Spleen (tissue), 11 donors: ENCODE data around the gene NR2F6. TPM values are rescaled to one million over a fixed set of nuclear protein-coding genes. Genes with fewer than 3 reads are reported as not detected.

ENCODE experiments used
- DNase-seq: peaks from one replicate; pipeline ENCODE4 v3.0.0-alpha.2; 2020
- H3K27ac ChIP-seq, 8 donors: fragments of 200-600 bp; sonication (generic) in 7 of 8; 1 replicate in 4 of 8; 2 replicates in 4 of 8; pipeline versions ENCODE4 v1.5.0 to v1.8.0; 2016 to 2021; ENCODE audit warnings: inconsistent platforms in 4 of 8, mild to moderate bottlenecking in 4 of 8, moderate library complexity in 1 of 8
- H3K27me3 ChIP-seq, 7 donors: fragments of 200-600 bp; sonication (generic) in 6 of 7; replicated peaks in 1 of 7; 1 replicate in 4 of 7; 2 replicates in 3 of 7; pipeline versions ENCODE4 v1.5.0 to v1.8.0; 2016 to 2021; ENCODE audit warnings: inconsistent platforms in 3 of 7, mild to moderate bottlenecking in 1 of 7
- H3K36me3 ChIP-seq, 6 donors: fragments of 200-600 bp; sonication (generic) in 5 of 6; 1 replicate in 4 of 6; 2 replicates in 2 of 6; pipeline versions ENCODE4 v1.5.0 to v1.8.0; 2016 to 2021; ENCODE audit warnings: inconsistent platforms in 2 of 6
- H3K4me1 ChIP-seq, 6 donors: fragments of 200-600 bp; sonication (generic) in 5 of 6; 1 replicate in 3 of 6; 2 replicates in 3 of 6; pipeline versions ENCODE4 v1.5.0 to v1.8.0; 2016 to 2021; ENCODE audit warnings: inconsistent platforms in 3 of 6
- H3K4me3 ChIP-seq, 8 donors: fragments of 200-600 bp; sonication (generic) in 7 of 8; 1 replicate in 4 of 8; 2 replicates in 4 of 8; pipeline versions ENCODE4 v1.5.0 to v1.8.0; 2016 to 2021; ENCODE audit warnings: inconsistent platforms in 4 of 8, mild to moderate bottlenecking in 4 of 8, moderate library complexity in 2 of 8
- H3K9me3 ChIP-seq, 8 donors: fragments of 200-600 bp; sonication (generic) in 7 of 8; 1 replicate in 4 of 8; 2 replicates in 4 of 8; pipeline versions ENCODE4 v1.5.0 to v1.8.0; 2016 to 2021; ENCODE audit warnings: inconsistent platforms in 4 of 8
- CTCF ChIP-seq, 11 experiments: fragments of 200-600 bp in 7 of 11; fragments of 450-650 bp in 4 of 11; sonication (generic) in 4 of 11; IDR thresholded peaks in 8 of 11; conservative IDR thresholded peaks in 3 of 11; 1 replicate in 7 of 11; 2 replicates in 4 of 11; pipeline versions ENCODE4 v1.4.0 to v1.8.0; 2016 to 2021; ENCODE audit warnings: antibody characterized with exemption in 11 of 11, inconsistent platforms in 4 of 11, mild to moderate bottlenecking in 1 of 11
- POLR2A ChIP-seq, 3 donors: fragments of 450-650 bp; IDR thresholded peaks; one replicate each; pipeline ENCODE4 v1.5.1; 2017; ENCODE audit warnings: antibody characterized with exemption in 3 of 3, mild to moderate bottlenecking in 1 of 3
- POLR2AphosphoS5 ChIP-seq, 3 donors: sonication (generic); formaldehyde crosslinking; IDR thresholded peaks; one replicate each; pipeline ENCODE4 v1.5.1; 2017; ENCODE audit warnings: antibody characterized with exemption in 3 of 3
- WGBS, 5 donors: extraction: QIAGEN DNeasy Blood & Tissue Kit in 3 of 5; methylation state at CpG; one replicate each; pipeline versions ENCODE4 v1.1.5 to v1.1.7; 2013 to 2018; 5-methylcytosine and 5-hydroxymethylcytosine counted together
- intact Hi-C: fragments of 100-400 bp; cut with DNase I; formaldehyde crosslinking; loops from one replicate; pipeline ENCODE4 v1.15.0; 2023; ENCODE audit warnings: low total_unique reads
- polyA plus RNA-seq, 3 donors: library from polyadenylated mRNA; stranded (reverse); fragments of 200-250 nt; gene quantifications; one replicate each; pipeline ENCODE4 v1.2.1, GENCODE V29; 2013
- total RNA-seq, 7 donors: library from RNA; depleted of rRNA in 3 of 7; stranded (reverse); fragments of >200 nt in 3 of 7; fragmentation: NEBNext Ultra II Directional in 4 of 7; extraction: Animal tissue kit (Norgen Biotek cat#: 25700) in 4 of 7; gene quantifications; one replicate each; pipeline versions ENCODE4 v1.1.0 to v1.2.1, GENCODE V29; 2016 to 2021
- donor health status: healthy with polysubstance abuse.
- donor health status: DM: no; HTN: no; CAD: no; lungs with moderate emphysema.
- donor health status: DM: no; HTN: no; CAD: no.
- donor health status: Bipolar disorder and iron deficiency.
- donor health status: healthy.
- donor health status: DM: no; HTN: no; CAD: no.
- donor health status: DM: yes; HTN: yes; CAD: no.

The NR2F6 gene
- total and polyA plus RNA-seq, 10 donors = 6.6 to 15.0 (median 13.0) TPM

- Histone ChIP-seq H3K4me3 (no peak overlapping the region), H3K4me1 (peaks cover 9 to 31% (median 19%) of the 10 kb centered on the region in 6 donors), H3K27me3 (no peaks in the 10 kb centered on the region), H3K9me3 (no peaks in the 10 kb centered on the region), H3K36me3 (peaks cover 0 to 25% (median 4%) of the 10 kb centered on the region in 6 donors), H3K27ac (peak overlapping the region in 1 of 8 donors; percentile 96)
- 85 to 94% (median 88%) methylated on average over 10 of the region's 10 CpGs for WGBS, 5 donors
- intact Hi-C loops = no loop called here
- DNase-seq = no peak
- TF ChIP-seq CTCF (IDR thresholded peaks at IDR 0.05 in 8 of 11, conservative IDR thresholded peaks at IDR 0.05 in 3 of 11) (no peak), POLR2AphosphoS5 (IDR thresholded peaks at IDR 0.05) (no peak), POLR2A (IDR thresholded peaks at IDR 0.05) (no peak)
Measured at GRCh38 chr19:17225053-17225452, 20.7 kb downstream of the NR2F6 start.

GRCh38 chr19:17220207-17220758 is 25.4 kb downstream of the NR2F6 start:
- Histone ChIP-seq H3K27me3 (no peaks in the 10 kb centered on the region), H3K4me1 (peaks cover 0 to 19% (median 9%) of the 10 kb centered on the region in 6 donors), H3K36me3 (peaks cover 0 to 43% (median 25%) of the 10 kb centered on the region in 6 donors), H3K9me3 (no peaks in the 10 kb centered on the region), H3K4me3 (no peak overlapping the region), H3K27ac (no peak overlapping the region)
- TF ChIP-seq CTCF (IDR thresholded peaks at IDR 0.05 in 8 of 11, conservative IDR thresholded peaks at IDR 0.05 in 3 of 11) (no peak), POLR2AphosphoS5 (IDR thresholded peaks at IDR 0.05) (peak in 1 of 3 donors; percentile 31), POLR2A (IDR thresholded peaks at IDR 0.05) (no peak)
- 50 to 65% (median 62%) methylated on average over 11 to 14 of the region's 14 CpGs for WGBS, 5 donors
- intact Hi-C loops = no loop called here
- DNase-seq = no peak

GRCh38 chr19:17219286-17219685 is 26.4 kb downstream of the NR2F6 start:
- intact Hi-C loops = no loop called here
- Histone ChIP-seq H3K4me3 (no peak overlapping the region), H3K4me1 (peaks cover 4 to 20% (median 17%) of the 10 kb centered on the region in 6 donors), H3K9me3 (no peaks in the 10 kb centered on the region), H3K27me3 (no peaks in the 10 kb centered on the region), H3K36me3 (peaks cover 0 to 43% (median 25%) of the 10 kb centered on the region in 6 donors), H3K27ac (no peak overlapping the region)
- no peak for DNase-seq
- WGBS, 5 donors = 94 to 98% (median 98%) methylated on average over 6 to 8 of the region's 8 CpGs
- TF ChIP-seq POLR2AphosphoS5 (IDR thresholded peaks at IDR 0.05) (no peak), POLR2A (IDR thresholded peaks at IDR 0.05) (no peak), CTCF (IDR thresholded peaks at IDR 0.05 in 8 of 11, conservative IDR thresholded peaks at IDR 0.05 in 3 of 11) (no peak)

- intact Hi-C loops = no loop called here
- peaks cover 0 to 70% (median 46%) of the 10 kb centered on the region in 6 donors for H3K36me3 ChIP-seq
- DNase-seq = peak; percentile 82
- H3K9me3 ChIP-seq = no peaks in the 10 kb centered on the region
- H3K27ac ChIP-seq = peak overlapping the region in 6 of 8 donors; percentile 88 to 97 (median 96)
- H3K4me3 ChIP-seq = peak overlapping the region in 7 of 8 donors; percentile 60 to 83 (median 66)
- TF ChIP-seq POLR2AphosphoS5 (IDR thresholded peaks at IDR 0.05) (peak in 1 of 3 donors; percentile 27), POLR2A (IDR thresholded peaks at IDR 0.05) (no peak), CTCF (IDR thresholded peaks at IDR 0.05 in 8 of 11, conservative IDR thresholded peaks at IDR 0.05 in 3 of 11) (no peak)
- 79 to 93% (median 90%) methylated on average over 12 to 13 of the region's 13 CpGs for WGBS, 5 donors
- peaks cover 4 to 21% (median 17%) of the 10 kb centered on the region in 6 donors for H3K4me1 ChIP-seq
- no peaks in the 10 kb centered on the region for H3K27me3 ChIP-seq
Measured at GRCh38 chr19:17216058-17216670, 29.6 kb downstream of the NR2F6 start.
